Ishikawa (cell line): ENCODE data around the gene FBXL3.

Experiments
- CEBPB ChIP-seq: IDR thresholded peaks from 2 replicates; pipeline ENCODE4 v1.6.1; 2012
- EGR1 ChIP-seq: IDR thresholded peaks from 2 replicates; pipeline ENCODE4 v1.6.1; 2012
- EP300 ChIP-seq: IDR thresholded peaks from 2 replicates; pipeline ENCODE4 v1.6.1; 2012; ENCODE audit warnings: borderline replicate concordance
- FOXM1 ChIP-seq: IDR thresholded peaks from 2 replicates; pipeline ENCODE4 v1.6.1; 2012; ENCODE audit warnings: low read depth, borderline replicate concordance
- RAD21 ChIP-seq: IDR thresholded peaks from 2 replicates; pipeline ENCODE4 v1.6.1; 2012; ENCODE audit warnings: low read depth
- TAF1 ChIP-seq: IDR thresholded peaks from 2 replicates; pipeline ENCODE4 v1.6.1; 2012; ENCODE audit warnings: low read depth, mild to moderate bottlenecking
- TCF12 ChIP-seq: IDR thresholded peaks from 2 replicates; pipeline ENCODE4 v1.6.1; 2012; ENCODE audit warnings: low read depth
- YY1 ChIP-seq: IDR thresholded peaks from 2 replicates; pipeline ENCODE4 v1.6.1; 2012; ENCODE audit warnings: low read depth
- TF ChIP-seq, protein P1 (sequence below): IDR thresholded peaks from 2 replicates; pipeline ENCODE4 v1.6.1; 2012; ENCODE audit warnings: low read depth, mild to moderate bottlenecking
- TF ChIP-seq, protein P2 (sequence below): IDR thresholded peaks from 2 replicates; pipeline ENCODE4 v1.6.1; 2012
- TF ChIP-seq, protein P3 (sequence below): IDR thresholded peaks from 2 replicates; pipeline ENCODE4 v1.6.1; 2012

DNA sequence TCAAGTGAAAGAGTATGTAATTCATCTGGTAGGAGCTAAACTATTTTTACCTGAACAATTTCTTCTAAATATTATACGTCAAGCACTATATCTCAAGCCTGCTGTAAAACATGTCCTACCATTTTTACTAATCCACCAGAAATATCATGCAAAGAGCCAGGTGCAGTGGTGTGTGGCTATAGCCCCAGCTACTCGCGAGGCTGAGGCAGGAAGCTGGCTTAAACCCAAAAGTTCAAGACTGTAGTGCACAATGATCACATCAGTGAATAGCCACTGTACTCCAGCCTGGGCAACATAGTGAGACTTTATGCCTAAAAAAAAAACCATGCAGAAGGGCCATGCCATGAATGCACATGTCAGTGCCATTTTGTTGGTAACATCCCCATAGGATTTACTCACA is 55.7 kb downstream of the FBXL3 start:
- TF ChIP-seq, protein P1, sequence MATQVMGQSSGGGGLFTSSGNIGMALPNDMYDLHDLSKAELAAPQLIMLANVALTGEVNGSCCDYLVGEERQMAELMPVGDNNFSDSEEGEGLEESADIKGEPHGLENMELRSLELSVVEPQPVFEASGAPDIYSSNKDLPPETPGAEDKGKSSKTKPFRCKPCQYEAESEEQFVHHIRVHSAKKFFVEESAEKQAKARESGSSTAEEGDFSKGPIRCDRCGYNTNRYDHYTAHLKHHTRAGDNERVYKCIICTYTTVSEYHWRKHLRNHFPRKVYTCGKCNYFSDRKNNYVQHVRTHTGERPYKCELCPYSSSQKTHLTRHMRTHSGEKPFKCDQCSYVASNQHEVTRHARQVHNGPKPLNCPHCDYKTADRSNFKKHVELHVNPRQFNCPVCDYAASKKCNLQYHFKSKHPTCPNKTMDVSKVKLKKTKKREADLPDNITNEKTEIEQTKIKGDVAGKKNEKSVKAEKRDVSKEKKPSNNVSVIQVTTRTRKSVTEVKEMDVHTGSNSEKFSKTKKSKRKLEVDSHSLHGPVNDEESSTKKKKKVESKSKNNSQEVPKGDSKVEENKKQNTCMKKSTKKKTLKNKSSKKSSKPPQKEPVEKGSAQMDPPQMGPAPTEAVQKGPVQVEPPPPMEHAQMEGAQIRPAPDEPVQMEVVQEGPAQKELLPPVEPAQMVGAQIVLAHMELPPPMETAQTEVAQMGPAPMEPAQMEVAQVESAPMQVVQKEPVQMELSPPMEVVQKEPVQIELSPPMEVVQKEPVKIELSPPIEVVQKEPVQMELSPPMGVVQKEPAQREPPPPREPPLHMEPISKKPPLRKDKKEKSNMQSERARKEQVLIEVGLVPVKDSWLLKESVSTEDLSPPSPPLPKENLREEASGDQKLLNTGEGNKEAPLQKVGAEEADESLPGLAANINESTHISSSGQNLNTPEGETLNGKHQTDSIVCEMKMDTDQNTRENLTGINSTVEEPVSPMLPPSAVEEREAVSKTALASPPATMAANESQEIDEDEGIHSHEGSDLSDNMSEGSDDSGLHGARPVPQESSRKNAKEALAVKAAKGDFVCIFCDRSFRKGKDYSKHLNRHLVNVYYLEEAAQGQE, result no peak
- TF ChIP-seq TAF1, result no peak
- TF ChIP-seq, protein P2, sequence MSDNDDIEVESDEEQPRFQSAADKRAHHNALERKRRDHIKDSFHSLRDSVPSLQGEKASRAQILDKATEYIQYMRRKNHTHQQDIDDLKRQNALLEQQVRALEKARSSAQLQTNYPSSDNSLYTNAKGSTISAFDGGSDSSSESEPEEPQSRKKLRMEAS, result no peak
- TF ChIP-seq YY1, result no peak
- TF ChIP-seq, protein P3, sequence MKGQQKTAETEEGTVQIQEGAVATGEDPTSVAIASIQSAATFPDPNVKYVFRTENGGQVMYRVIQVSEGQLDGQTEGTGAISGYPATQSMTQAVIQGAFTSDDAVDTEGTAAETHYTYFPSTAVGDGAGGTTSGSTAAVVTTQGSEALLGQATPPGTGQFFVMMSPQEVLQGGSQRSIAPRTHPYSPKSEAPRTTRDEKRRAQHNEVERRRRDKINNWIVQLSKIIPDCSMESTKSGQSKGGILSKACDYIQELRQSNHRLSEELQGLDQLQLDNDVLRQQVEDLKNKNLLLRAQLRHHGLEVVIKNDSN, result no peak
- TF ChIP-seq FOXM1, result no peak
- no peak for TF ChIP-seq RAD21
- no peak for TF ChIP-seq EP300
- no peak for TF ChIP-seq CEBPB
- no peak for TF ChIP-seq TCF12
- no peak for TF ChIP-seq EGR1
